Measurements from ENCODE around the gene POLN. TPM values are rescaled to one million over a fixed set of nuclear protein-coding genes. Genes with fewer than 3 reads are reported as not detected.

The POLN gene
- total and polyA plus RNA-seq, 2 donors from 2014 or later = 1.3 to 3.8 TPM

GRCh38 chr4:2142630-2143427, 99.1 kb downstream of the POLN start:
- Histone ChIP-seq H3K9ac (ENCODE audit: low read length in 3 of 3) (no peak overlapping the region), H3K4me1 (ENCODE audit: control insufficient read depth in 2 of 3, insufficient read depth in 2 of 3, low read depth in 1 of 3, low read length in 3 of 3) (no peaks in the 10 kb centered on the region), H3K4me3 (ENCODE audit: low read length in 3 of 3) (no peak overlapping the region), H3K27me3 (ENCODE audit: control insufficient read depth, insufficient read depth, low read length) (no peaks in the 10 kb centered on the region), H3K9me3 (ENCODE audit: control insufficient read depth in 2 of 3, insufficient read depth in 1 of 3, low read length in 3 of 3) (no peaks in the 10 kb centered on the region), H3K27ac (ENCODE audit: low read depth in 2 of 2, low read length in 2 of 2) (no peak overlapping the region), H3K36me3 (ENCODE audit: control insufficient read depth in 2 of 3, insufficient read depth in 3 of 3, low read length in 3 of 3) (no peaks in the 10 kb centered on the region)
- TF ChIP-seq CTCF (IDR thresholded peaks at IDR 0.05; ENCODE audit: borderline replicate concordance, extremely low read depth, insufficient read depth) = no peak
- intact Hi-C loops (cut with DNase I) = no loop called here
- peak; percentile 3 for FAIRE-seq
- peak in 1 of 5 donors; percentile 28 for DNase-seq

GRCh38 chr4:2141762-2142451, 100.0 kb downstream of the POLN start:
- Histone ChIP-seq H3K27ac (ENCODE audit: low read depth in 2 of 2, low read length in 2 of 2) (no peak overlapping the region), H3K9ac (ENCODE audit: low read length in 3 of 3) (no peak overlapping the region), H3K27me3 (ENCODE audit: control insufficient read depth, insufficient read depth, low read length) (no peaks in the 10 kb centered on the region), H3K4me1 (ENCODE audit: control insufficient read depth in 2 of 3, insufficient read depth in 2 of 3, low read depth in 1 of 3, low read length in 3 of 3) (no peaks in the 10 kb centered on the region), H3K36me3 (ENCODE audit: control insufficient read depth in 2 of 3, insufficient read depth in 3 of 3, low read length in 3 of 3) (no peaks in the 10 kb centered on the region), H3K4me3 (ENCODE audit: low read length in 3 of 3) (no peak overlapping the region), H3K9me3 (ENCODE audit: control insufficient read depth in 2 of 3, insufficient read depth in 1 of 3, low read length in 3 of 3) (no peaks in the 10 kb centered on the region)
- TF ChIP-seq CTCF (IDR thresholded peaks at IDR 0.05; ENCODE audit: borderline replicate concordance, extremely low read depth, insufficient read depth) = no peak
- intact Hi-C loops (cut with DNase I) = no loop called here
- DNase-seq = no peak
- no peak for FAIRE-seq

- Histone ChIP-seq H3K4me1 (ENCODE audit: control insufficient read depth in 2 of 3, insufficient read depth in 2 of 3, low read depth in 1 of 3, low read length in 3 of 3) (no peaks in the 10 kb centered on the region), H3K36me3 (ENCODE audit: control insufficient read depth in 2 of 3, insufficient read depth in 3 of 3, low read length in 3 of 3) (no peaks in the 10 kb centered on the region), H3K27ac (ENCODE audit: low read depth in 2 of 2, low read length in 2 of 2) (no peak overlapping the region), H3K9ac (ENCODE audit: low read length in 3 of 3) (no peak overlapping the region), H3K27me3 (ENCODE audit: control insufficient read depth, insufficient read depth, low read length) (no peaks in the 10 kb centered on the region), H3K4me3 (ENCODE audit: low read length in 3 of 3) (no peak overlapping the region), H3K9me3 (ENCODE audit: control insufficient read depth in 2 of 3, insufficient read depth in 1 of 3, low read length in 3 of 3) (no peaks in the 10 kb centered on the region)
- TF ChIP-seq CTCF (IDR thresholded peaks at IDR 0.05; ENCODE audit: borderline replicate concordance, extremely low read depth, insufficient read depth) = no peak
- no peak for FAIRE-seq
- no peak for DNase-seq
- intact Hi-C loops (cut with DNase I) = no loop called here
Observed at GRCh38 chr4:2141022-2141761, 100.7 kb downstream of the POLN start.
